GM12875 (cell line): ENCODE data around the gene GRIP2.

Experiments used
- H3K4me3 ChIP-seq: one replicate; pipeline ENCODE4 v1.5.1; 2011; ENCODE audit warnings: low read depth, low read length, control low read depth
- CTCF ChIP-seq: IDR thresholded peaks from 2 replicates; pipeline ENCODE4 v1.5.1; 2011; ENCODE audit warnings: low read depth, mild to moderate bottlenecking, control low read depth, inconsistent platforms, low read length, moderate library complexity, borderline replicate concordance; ENCODE audit not compliant: insufficient read depth

The GRIP2 gene

DNA sequence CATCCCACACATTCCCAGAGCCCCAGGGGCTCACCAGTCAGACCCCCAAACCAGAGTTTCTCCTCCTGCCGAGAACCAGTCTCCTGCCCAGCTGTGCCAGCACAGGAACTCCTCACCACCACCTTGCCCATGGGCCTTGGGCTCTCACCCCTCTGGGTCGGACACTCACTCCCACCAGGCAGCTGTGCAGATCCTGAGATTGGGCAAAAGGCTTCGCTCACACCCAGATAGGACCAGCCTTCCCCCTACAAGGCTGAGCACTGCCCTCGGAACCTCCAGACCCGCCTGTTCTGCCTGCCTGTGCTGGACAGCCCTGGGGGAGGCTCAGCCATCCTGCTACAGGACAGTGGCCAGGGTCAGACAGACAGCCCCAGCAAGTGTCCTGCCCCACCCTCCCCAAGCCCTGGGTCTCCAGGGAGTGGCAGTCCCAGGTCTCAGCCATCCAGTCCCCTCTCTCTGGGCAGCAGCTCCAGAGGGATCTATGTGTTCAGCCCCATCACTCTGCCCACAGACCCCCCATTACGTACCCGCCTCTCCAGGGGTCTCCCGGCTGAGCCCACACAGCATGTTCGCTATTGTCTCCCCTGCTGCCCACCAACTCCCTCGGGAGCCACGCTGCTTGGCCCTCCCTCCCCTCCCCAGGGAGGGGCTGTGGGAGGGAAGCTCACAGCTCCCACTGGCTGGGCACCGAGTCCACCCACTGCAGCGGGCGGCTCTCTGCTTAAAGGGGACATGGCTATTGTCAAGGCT lies at the start of gene GRIP2:
Gene GRIP2 (minus strand): TSS at position 601 of the 750 bp plus-strand sequence. CDS start 34 bp downstream, at position 567.
- no peak within 1 kb of the TSS for H3K4me3 ChIP-seq
- TF ChIP-seq CTCF, result no peak

GRCh38 chr3:14588425-14589112 lies 48.4 kb upstream of the GRIP2 start:
- no peak for TF ChIP-seq CTCF
- no peak overlapping the region for H3K4me3 ChIP-seq

GRCh38 chr3:14587740-14588360 lies 47.7 kb upstream of the GRIP2 start:
- no peak for TF ChIP-seq CTCF

GRCh38 chr3:14586611-14587010 lies 46.5 kb upstream of the GRIP2 start:
- H3K4me3 ChIP-seq, result no peak overlapping the region
- no peak for TF ChIP-seq CTCF

More at GRCh38 chr3:14587740-14588360, 47.7 kb upstream of the GRIP2 start:
- H3K4me3 ChIP-seq, result no peak overlapping the region

GRCh38 chr3:14583548-14584091 lies 43.5 kb upstream of the GRIP2 start:
- TF ChIP-seq CTCF, result no peak
- no peak overlapping the region for H3K4me3 ChIP-seq

- no peak overlapping the region for H3K4me3 ChIP-seq
- TF ChIP-seq CTCF, result no peak
These were observed 41.9 kb upstream of the GRIP2 start for GRCh38 chr3:14582045-14582410.
